Activated T-cell treated with anti-CD3 and anti-CD28 coated beads, Interleukin-2, amount 50 U/mL, for 4 hours (primary cell): ENCODE data around the gene TARM1. TPM values are rescaled to one million over a fixed set of nuclear protein-coding genes. Genes with fewer than 3 reads are reported as not detected.

ENCODE experiments used
- ATAC-seq, 2 donors: fragments of 200-7000 bp; cut with Tn5 transposase; one replicate each; pipeline ENCODE4 v1.10.0; 2021
- DNase-seq: peaks from one replicate; pipeline ENCODE4 v3.0.0-alpha.2; 2020
- H3K27me3 Mint-ChIP-seq: one replicate; pipeline ENCODE4 v1.8.0; 2021; ENCODE audit warnings: low read depth, mixed read lengths
- H3K36me3 Mint-ChIP-seq: one replicate; pipeline ENCODE4 v1.8.0; 2022; ENCODE audit warnings: mixed read lengths; ENCODE audit not compliant: insufficient read depth
- H3K4me1 Mint-ChIP-seq: one replicate; pipeline ENCODE4 v1.8.0; 2021; ENCODE audit warnings: low read depth, mixed read lengths
- H3K4me3 Mint-ChIP-seq: one replicate; pipeline ENCODE4 v1.8.0; 2021; ENCODE audit warnings: mild to moderate bottlenecking, moderate library complexity, mixed read lengths
- H3K9me3 Mint-ChIP-seq: one replicate; pipeline ENCODE4 v1.8.0; 2021; ENCODE audit warnings: mixed read lengths
- total RNA-seq, 3 donors: library from RNA; stranded (reverse); gene quantifications; one replicate each; pipeline ENCODE4 v1.2.1, GENCODE V29; 2021

The TARM1 gene
- total RNA-seq = not detected

DNA sequence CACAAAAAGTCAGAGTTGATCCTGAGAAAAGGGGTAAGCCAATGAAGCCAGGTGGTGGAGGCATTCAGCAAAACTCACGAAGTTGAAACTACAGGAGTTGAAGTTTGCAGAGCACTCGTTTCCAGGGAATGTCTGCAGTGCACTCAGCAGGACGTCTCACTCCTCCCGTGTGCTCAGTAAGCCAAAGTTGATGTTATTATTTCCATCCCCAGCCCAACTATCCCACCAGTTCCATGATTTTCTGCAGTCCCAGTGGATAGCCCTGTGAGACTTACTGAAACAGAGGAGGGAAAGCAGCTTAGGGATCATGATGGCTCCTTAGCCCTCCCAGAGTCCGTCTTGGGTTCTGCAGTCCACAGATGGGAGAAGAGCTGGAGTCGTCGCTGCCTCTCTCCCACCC, at the start of gene TARM1:
TARM1 (minus strand) TSS at position 334 of the 400 bp plus-strand sequence; CDS start at position 309, 25 bp downstream.
- no peak for DNase-seq
- peaks cover 12% of the 10 kb centered on the region for H3K9me3 Mint-ChIP-seq
- no peak within 1 kb of the TSS for H3K4me3 Mint-ChIP-seq
- peaks cover 2% of the 10 kb centered on the region for H3K27me3 Mint-ChIP-seq
- no peaks in the 10 kb centered on the region for H3K36me3 Mint-ChIP-seq
- no peaks in the 10 kb centered on the region for H3K4me1 Mint-ChIP-seq
- ATAC-seq = no peak

GRCh38 chr19:54129617-54129996, 48.4 kb upstream of the TARM1 start:
- no peaks in the 10 kb centered on the region for H3K27me3 Mint-ChIP-seq
- H3K4me3 Mint-ChIP-seq = no peak overlapping the region
- ATAC-seq (no peak), DNase-seq (no peak)
- peaks cover 16% of the 10 kb centered on the region for H3K36me3 Mint-ChIP-seq
- H3K9me3 Mint-ChIP-seq = no peaks in the 10 kb centered on the region
- H3K4me1 Mint-ChIP-seq = no peaks in the 10 kb centered on the region

DNA sequence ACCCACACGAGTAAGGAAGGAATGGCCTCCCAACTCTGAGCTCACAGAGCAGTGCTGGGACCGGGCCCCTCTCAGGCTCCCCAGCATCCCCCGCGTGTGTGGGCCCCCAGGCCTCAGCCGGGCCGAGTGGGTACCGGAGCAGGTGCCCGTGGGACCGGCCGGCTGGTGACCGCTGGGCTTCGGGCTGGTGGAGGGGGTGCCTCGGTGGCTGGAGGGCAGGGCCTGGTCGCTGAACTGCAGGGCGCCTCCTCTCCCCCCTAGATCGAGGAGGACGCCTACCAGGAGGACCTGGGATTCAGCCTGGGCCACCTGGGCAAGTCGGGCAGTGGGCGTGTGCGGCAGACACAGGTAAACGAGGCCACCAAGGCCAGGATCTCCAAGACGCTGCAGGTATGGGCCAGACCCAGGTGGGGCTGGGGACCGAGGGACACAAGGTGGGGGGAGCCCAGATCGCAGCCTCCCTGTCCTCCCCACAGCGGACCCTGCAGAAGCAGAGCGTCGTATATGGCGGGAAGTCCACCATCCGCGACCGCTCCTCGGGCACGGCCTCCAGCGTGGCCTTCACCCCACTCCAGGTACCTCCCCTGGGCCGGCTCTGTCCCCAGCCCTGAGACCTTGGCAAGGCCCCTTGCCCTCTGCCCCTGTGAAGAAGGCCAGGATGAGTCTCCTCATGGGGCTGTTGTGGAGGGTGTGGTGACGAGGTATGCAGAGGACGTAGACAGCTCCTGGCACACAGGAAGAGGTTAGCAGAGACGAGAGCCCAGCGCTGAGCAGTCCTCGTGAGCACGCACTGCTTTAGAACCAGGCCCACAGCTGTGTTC, 47.8 kb upstream of the TARM1 start:
- Mint-ChIP-seq H3K27me3 (no peaks in the 10 kb centered on the region), H3K9me3 (no peaks in the 10 kb centered on the region), H3K4me3 (no peak overlapping the region), H3K4me1 (no peaks in the 10 kb centered on the region), H3K36me3 (peaks cover 18% of the 10 kb centered on the region)
- no peak for DNase-seq
- no peak for ATAC-seq

- no peak overlapping the region for H3K4me3 Mint-ChIP-seq
- H3K9me3 Mint-ChIP-seq = no peaks in the 10 kb centered on the region
- no peaks in the 10 kb centered on the region for H3K4me1 Mint-ChIP-seq
- ATAC-seq (no peak), DNase-seq (no peak)
- H3K27me3 Mint-ChIP-seq = no peaks in the 10 kb centered on the region
- peaks cover 21% of the 10 kb centered on the region for H3K36me3 Mint-ChIP-seq
Measured at GRCh38 chr19:54128441-54128725, 47.2 kb upstream of the TARM1 start.

DNA sequence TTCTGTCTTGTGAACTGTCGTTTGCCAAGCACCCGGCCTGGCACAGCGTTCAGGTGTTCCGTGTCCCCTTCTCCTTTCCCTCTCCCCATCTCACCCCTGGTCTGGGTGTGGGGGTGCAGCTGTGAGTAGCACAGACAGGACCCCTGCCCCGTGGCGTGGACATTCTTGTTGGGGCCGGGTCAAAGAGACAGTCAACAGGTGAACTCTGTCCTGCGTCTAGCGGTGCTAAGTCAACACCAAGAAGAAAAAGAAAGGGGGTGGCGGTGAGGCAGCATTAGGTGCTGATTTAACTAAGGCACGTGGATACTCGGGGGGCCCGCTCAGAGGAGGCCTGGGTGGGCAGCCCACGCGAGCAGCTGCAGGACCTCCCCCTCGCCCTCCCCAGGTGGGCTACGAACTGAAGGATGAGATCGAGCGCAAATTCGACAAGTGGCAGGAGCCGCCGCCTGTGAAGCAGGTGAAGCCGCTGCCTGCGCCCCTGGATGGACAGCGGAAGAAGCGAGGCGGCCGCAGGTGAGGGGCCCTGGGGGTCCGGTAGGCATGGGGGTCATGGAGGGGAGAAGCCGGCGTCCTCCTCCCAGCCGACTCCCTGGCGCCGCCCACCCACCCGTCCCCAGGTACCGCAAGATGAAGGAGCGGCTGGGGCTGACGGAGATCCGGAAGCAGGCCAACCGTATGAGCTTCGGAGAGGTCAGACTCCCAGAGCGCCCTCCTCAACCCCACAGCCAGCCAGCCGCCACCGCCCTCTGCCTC, 46.7 kb upstream of the TARM1 start:
- Mint-ChIP-seq H3K36me3 (peaks cover 23% of the 10 kb centered on the region), H3K4me3 (no peak overlapping the region), H3K9me3 (no peaks in the 10 kb centered on the region), H3K27me3 (no peaks in the 10 kb centered on the region), H3K4me1 (no peaks in the 10 kb centered on the region)
- no peak for ATAC-seq
- DNase-seq = no peak

GRCh38 chr19:54125713-54126112, 44.5 kb upstream of the TARM1 start:
- Mint-ChIP-seq H3K9me3 (no peaks in the 10 kb centered on the region), H3K27me3 (no peaks in the 10 kb centered on the region), H3K36me3 (peaks cover 26% of the 10 kb centered on the region), H3K4me3 (no peak overlapping the region), H3K4me1 (no peaks in the 10 kb centered on the region)
- ATAC-seq (no peak), DNase-seq (no peak)

DNA sequence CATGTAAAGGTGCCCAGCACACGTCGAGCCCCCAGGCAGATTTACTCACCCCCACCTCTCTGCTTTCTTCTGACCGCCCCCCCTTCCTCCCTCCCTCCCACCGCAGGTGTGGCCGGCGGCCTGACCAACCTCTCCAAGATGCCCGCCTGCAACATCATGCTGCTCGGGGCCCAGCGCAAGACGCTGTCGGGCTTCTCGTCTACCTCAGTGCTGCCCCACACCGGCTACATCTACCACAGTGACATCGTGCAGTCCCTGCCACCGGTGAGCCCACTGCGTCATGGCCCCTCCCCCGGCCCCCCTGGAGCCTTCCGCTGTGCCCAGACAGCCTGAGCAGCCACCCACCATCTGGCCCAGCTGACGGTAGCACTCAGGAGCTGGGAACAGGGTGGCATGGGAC, 43.2 kb upstream of the TARM1 start:
- Mint-ChIP-seq H3K4me1 (no peaks in the 10 kb centered on the region), H3K36me3 (peaks cover 30% of the 10 kb centered on the region), H3K4me3 (no peak overlapping the region), H3K27me3 (no peaks in the 10 kb centered on the region), H3K9me3 (no peaks in the 10 kb centered on the region)
- no peak for DNase-seq
- ATAC-seq = no peak

- H3K36me3 Mint-ChIP-seq = peaks cover 30% of the 10 kb centered on the region
- H3K4me3 Mint-ChIP-seq = no peak overlapping the region
- ATAC-seq = peak in 1 of 2 donors; percentile 20
- no peaks in the 10 kb centered on the region for H3K9me3 Mint-ChIP-seq
- DNase-seq = no peak
- H3K4me1 Mint-ChIP-seq = no peaks in the 10 kb centered on the region
- H3K27me3 Mint-ChIP-seq = no peaks in the 10 kb centered on the region
Measured at GRCh38 chr19:54123682-54124081, 42.5 kb upstream of the TARM1 start.

GRCh38 chr19:54121259-54121658, 40.1 kb upstream of the TARM1 start:
- ATAC-seq = no peak
- Mint-ChIP-seq H3K27me3 (no peaks in the 10 kb centered on the region), H3K9me3 (no peaks in the 10 kb centered on the region), H3K36me3 (peaks cover 25% of the 10 kb centered on the region), H3K4me1 (peaks cover 9% of the 10 kb centered on the region), H3K4me3 (no peak overlapping the region)
- no peak for DNase-seq

DNA sequence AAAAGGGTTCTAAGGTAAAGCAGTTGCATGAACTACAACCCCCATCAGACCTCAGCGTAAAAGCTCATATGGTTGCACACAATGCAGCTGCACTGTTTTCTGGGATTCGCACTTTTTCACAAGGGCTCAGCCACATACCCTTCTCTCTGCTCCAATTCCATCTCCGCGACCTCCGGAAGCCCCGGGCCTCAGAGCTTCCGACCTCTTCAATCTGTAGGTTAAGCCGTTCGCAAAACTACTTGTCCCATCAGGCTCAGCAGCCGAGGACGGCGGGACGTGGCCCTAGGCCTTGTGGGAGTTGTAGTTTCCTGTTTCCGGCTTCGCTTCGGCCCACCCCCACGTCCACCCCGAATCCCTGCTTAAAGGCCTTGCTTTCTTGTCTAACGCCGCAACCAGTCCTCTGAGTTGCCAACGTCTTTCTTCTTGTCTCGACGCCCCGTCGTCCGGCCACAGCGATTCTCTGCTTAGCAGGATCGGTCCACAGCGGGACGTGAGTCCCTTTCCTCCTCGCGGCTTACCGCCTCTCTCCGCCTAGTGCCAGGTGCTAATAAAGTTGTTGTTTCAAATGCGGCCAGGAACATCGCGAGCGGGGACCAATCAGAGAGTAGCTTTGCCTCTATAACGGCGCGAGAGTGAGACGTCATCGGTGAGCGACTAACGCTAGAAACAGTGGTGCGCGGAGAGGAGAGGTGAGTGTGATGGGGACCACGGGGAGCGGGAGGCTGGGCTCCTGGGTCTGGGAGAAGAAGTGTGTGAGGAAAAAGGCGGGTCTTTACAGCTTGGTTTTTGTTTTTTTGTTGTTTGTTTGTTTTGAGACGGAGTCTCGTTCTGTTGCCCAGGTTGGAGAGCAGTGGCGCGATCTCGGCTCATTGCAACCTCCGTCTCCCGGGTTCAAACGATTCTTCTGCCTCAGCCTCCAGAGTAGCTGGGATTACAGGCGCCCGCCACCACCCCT, 34.2 kb upstream of the TARM1 start, which contains the start of the genes PRPF31 and TFPT:
PRPF31 (plus strand) TSS at position 646 of the 955 bp plus-strand sequence. CDS start 2,525 bp downstream, outside the sequence.
TFPT (minus strand) TSS at position 549 of the 955 bp plus-strand sequence; CDS start at position 161, 388 bp downstream.
- no peaks in the 10 kb centered on the region for H3K27me3 Mint-ChIP-seq
- peaks cover 31% of the 10 kb centered on the region for H3K4me1 Mint-ChIP-seq
- H3K9me3 Mint-ChIP-seq = no peaks in the 10 kb centered on the region
- H3K4me3 Mint-ChIP-seq = peak within 1 kb of the TSS; percentile 89
- ATAC-seq (peak; percentile 94 to 95), DNase-seq (peak; percentile 95)
- H3K36me3 Mint-ChIP-seq = peaks cover 19% of the 10 kb centered on the region

DNA sequence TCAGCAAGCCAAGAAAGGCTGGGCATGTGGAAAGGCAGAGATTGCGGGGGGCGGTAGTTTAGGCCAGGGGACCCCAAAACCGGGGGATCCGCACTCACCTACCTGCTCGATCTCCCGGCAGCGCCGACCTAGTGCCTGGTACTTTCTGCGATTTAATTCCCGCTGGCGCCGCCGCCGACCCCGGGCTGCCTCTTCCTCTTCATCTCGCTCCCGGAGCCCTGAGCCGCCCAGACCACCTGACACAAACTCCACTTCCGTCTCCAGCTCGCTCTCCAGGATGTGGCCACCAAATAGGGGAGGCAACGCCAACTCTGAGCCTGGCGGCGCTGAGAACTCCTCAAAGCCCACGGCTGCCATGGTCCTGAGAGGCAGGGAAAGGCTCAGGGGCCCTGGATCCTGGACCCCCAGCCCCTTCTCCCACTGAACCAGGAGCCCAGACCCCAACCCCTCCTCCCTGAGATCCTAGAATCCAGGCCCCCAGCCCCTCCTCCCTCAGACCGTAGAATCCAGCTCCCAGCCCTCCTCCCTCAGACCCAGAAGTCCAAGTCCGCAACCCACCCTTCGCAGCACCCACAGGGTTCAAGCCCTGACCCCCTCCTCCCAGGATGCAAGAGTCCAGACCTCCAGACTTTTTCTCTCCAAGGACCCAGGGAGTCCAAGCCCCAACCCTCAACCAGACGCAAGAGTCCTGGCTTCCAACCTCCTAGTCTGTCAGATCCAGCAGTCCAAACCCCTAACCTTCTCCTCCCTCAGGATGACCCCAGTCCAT, 33.4 kb upstream of the TARM1 start:
- no peak for DNase-seq
- Mint-ChIP-seq H3K4me3 (peak overlapping the region; percentile 89), H3K4me1 (peaks cover 31% of the 10 kb centered on the region), H3K36me3 (peaks cover 12% of the 10 kb centered on the region), H3K9me3 (no peaks in the 10 kb centered on the region), H3K27me3 (no peaks in the 10 kb centered on the region)
- ATAC-seq = peak; percentile 23 to 35

DNA sequence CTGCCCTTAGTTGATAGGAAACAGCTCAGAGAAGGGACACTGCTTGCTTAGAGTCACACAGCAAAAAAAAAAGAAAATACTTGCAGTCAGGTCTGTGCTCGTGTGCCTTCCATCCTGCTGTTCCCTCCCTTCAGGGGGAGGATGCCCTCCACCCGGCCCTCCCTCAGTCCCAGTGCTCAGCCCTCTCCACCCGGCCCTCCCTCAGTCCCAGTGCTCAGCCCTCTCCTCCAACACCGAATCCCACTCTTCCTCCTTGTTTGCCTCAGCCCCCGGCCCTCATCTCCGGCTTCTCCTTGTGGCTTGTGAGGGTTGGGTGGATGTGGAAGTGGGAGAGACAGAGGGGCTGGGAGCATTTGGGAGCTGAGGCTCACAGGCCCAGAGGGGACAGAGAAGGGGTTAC, 28.5 kb upstream of the TARM1 start:
- Mint-ChIP-seq H3K27me3 (no peaks in the 10 kb centered on the region), H3K36me3 (peaks cover 10% of the 10 kb centered on the region), H3K4me1 (peaks cover 16% of the 10 kb centered on the region), H3K4me3 (no peak overlapping the region), H3K9me3 (no peaks in the 10 kb centered on the region)
- DNase-seq (no peak), ATAC-seq (no peak)

DNA sequence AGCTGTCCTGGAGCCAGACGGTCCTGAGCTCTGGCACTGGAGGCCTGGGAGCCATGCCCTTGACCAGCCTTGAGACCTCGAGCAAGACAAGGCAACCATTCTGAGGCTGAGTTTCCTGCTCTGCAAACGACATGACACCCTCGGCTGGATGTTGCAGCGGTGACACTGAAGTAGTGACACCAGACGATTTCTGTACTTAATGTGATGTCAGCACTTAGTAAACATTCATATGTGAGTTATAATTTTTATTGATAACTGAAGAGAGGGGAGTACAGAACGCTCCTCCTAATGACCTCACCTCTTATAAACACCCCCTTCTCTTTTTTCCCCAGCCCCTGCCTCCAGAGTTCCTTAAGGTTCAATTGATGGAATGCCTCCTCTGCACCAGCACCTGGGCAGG, 27.3 kb upstream of the TARM1 start:
- Mint-ChIP-seq H3K4me1 (peaks cover 11% of the 10 kb centered on the region), H3K27me3 (no peaks in the 10 kb centered on the region), H3K9me3 (no peaks in the 10 kb centered on the region), H3K4me3 (no peak overlapping the region), H3K36me3 (peaks cover 10% of the 10 kb centered on the region)
- no peak for ATAC-seq
- DNase-seq = no peak
